Spleen (tissue), 11 donors: Measurements from ENCODE around the gene GDPD1. TPM values are rescaled to one million over a fixed set of nuclear protein-coding genes. Genes with fewer than 3 reads are reported as not detected.

ENCODE experiments used
- DNase-seq: peaks from one replicate; pipeline ENCODE4 v3.0.0-alpha.2; 2020
- H3K27ac ChIP-seq, 8 donors: fragments of 200-600 bp; sonication (generic) in 7 of 8; 1 replicate in 4 of 8; 2 replicates in 4 of 8; pipeline versions ENCODE4 v1.5.0 to v1.8.0; 2016 to 2021; ENCODE audit warnings: inconsistent platforms in 4 of 8, mild to moderate bottlenecking in 4 of 8, moderate library complexity in 1 of 8
- H3K27me3 ChIP-seq, 7 donors: fragments of 200-600 bp; sonication (generic) in 6 of 7; replicated peaks in 1 of 7; 1 replicate in 4 of 7; 2 replicates in 3 of 7; pipeline versions ENCODE4 v1.5.0 to v1.8.0; 2016 to 2021; ENCODE audit warnings: inconsistent platforms in 3 of 7, mild to moderate bottlenecking in 1 of 7
- H3K36me3 ChIP-seq, 6 donors: fragments of 200-600 bp; sonication (generic) in 5 of 6; 1 replicate in 4 of 6; 2 replicates in 2 of 6; pipeline versions ENCODE4 v1.5.0 to v1.8.0; 2016 to 2021; ENCODE audit warnings: inconsistent platforms in 2 of 6
- H3K4me1 ChIP-seq, 6 donors: fragments of 200-600 bp; sonication (generic) in 5 of 6; 1 replicate in 3 of 6; 2 replicates in 3 of 6; pipeline versions ENCODE4 v1.5.0 to v1.8.0; 2016 to 2021; ENCODE audit warnings: inconsistent platforms in 3 of 6
- H3K4me3 ChIP-seq, 8 donors: fragments of 200-600 bp; sonication (generic) in 7 of 8; 1 replicate in 4 of 8; 2 replicates in 4 of 8; pipeline versions ENCODE4 v1.5.0 to v1.8.0; 2016 to 2021; ENCODE audit warnings: inconsistent platforms in 4 of 8, mild to moderate bottlenecking in 4 of 8, moderate library complexity in 2 of 8
- H3K9me3 ChIP-seq, 8 donors: fragments of 200-600 bp; sonication (generic) in 7 of 8; 1 replicate in 4 of 8; 2 replicates in 4 of 8; pipeline versions ENCODE4 v1.5.0 to v1.8.0; 2016 to 2021; ENCODE audit warnings: inconsistent platforms in 4 of 8
- CTCF ChIP-seq, 11 experiments: fragments of 200-600 bp in 7 of 11; fragments of 450-650 bp in 4 of 11; sonication (generic) in 4 of 11; IDR thresholded peaks in 8 of 11; conservative IDR thresholded peaks in 3 of 11; 1 replicate in 7 of 11; 2 replicates in 4 of 11; pipeline versions ENCODE4 v1.4.0 to v1.8.0; 2016 to 2021; ENCODE audit warnings: antibody characterized with exemption in 11 of 11, inconsistent platforms in 4 of 11, mild to moderate bottlenecking in 1 of 11
- POLR2A ChIP-seq, 3 donors: fragments of 450-650 bp; IDR thresholded peaks; one replicate each; pipeline ENCODE4 v1.5.1; 2017; ENCODE audit warnings: antibody characterized with exemption in 3 of 3, mild to moderate bottlenecking in 1 of 3
- POLR2AphosphoS5 ChIP-seq, 3 donors: sonication (generic); formaldehyde crosslinking; IDR thresholded peaks; one replicate each; pipeline ENCODE4 v1.5.1; 2017; ENCODE audit warnings: antibody characterized with exemption in 3 of 3
- WGBS, 5 donors: extraction: QIAGEN DNeasy Blood & Tissue Kit in 3 of 5; methylation state at CpG; one replicate each; pipeline versions ENCODE4 v1.1.5 to v1.1.7; 2013 to 2018; 5-methylcytosine and 5-hydroxymethylcytosine counted together
- intact Hi-C: fragments of 100-400 bp; cut with DNase I; formaldehyde crosslinking; loops from one replicate; pipeline ENCODE4 v1.15.0; 2023; ENCODE audit warnings: low total_unique reads
- polyA plus RNA-seq, 3 donors: library from polyadenylated mRNA; stranded (reverse); fragments of 200-250 nt; gene quantifications; one replicate each; pipeline ENCODE4 v1.2.1, GENCODE V29; 2013
- total RNA-seq, 7 donors: library from RNA; depleted of rRNA in 3 of 7; stranded (reverse); fragments of >200 nt in 3 of 7; fragmentation: NEBNext Ultra II Directional in 4 of 7; extraction: Animal tissue kit (Norgen Biotek cat#: 25700) in 4 of 7; gene quantifications; one replicate each; pipeline versions ENCODE4 v1.1.0 to v1.2.1, GENCODE V29; 2016 to 2021
- donor health status: healthy with polysubstance abuse.
- donor health status: DM: no; HTN: no; CAD: no; lungs with moderate emphysema.
- donor health status: DM: no; HTN: no; CAD: no.
- donor health status: Bipolar disorder and iron deficiency.
- donor health status: healthy.
- donor health status: DM: no; HTN: no; CAD: no.
- donor health status: DM: yes; HTN: yes; CAD: no.

Gene GDPD1
- total and polyA plus RNA-seq, 10 donors = 0.59 to 5.2 (median 2.4) TPM

- Histone ChIP-seq H3K9me3 (peaks cover 0 to 2% (median 0%) of the 10 kb centered on the region in 8 donors), H3K36me3 (no peaks in the 10 kb centered on the region), H3K4me1 (no peaks in the 10 kb centered on the region), H3K4me3 (no peak overlapping the region), H3K27ac (no peak overlapping the region), H3K27me3 (no peaks in the 10 kb centered on the region)
- no peak for DNase-seq
- 67 to 77% (median 74%) methylated on average over 2 of the region's 2 CpGs for WGBS, 5 donors
- TF ChIP-seq POLR2AphosphoS5 (IDR thresholded peaks at IDR 0.05) = no peak
- no peak for TF ChIP-seq POLR2A (IDR thresholded peaks at IDR 0.05)
- no peak for TF ChIP-seq CTCF (IDR thresholded peaks at IDR 0.05 in 8 of 11, conservative IDR thresholded peaks at IDR 0.05 in 3 of 11)
- intact Hi-C loops = no loop called here
Measured at GRCh38 chr17:59298521-59298920, 78.2 kb downstream of the GDPD1 start.

DNA sequence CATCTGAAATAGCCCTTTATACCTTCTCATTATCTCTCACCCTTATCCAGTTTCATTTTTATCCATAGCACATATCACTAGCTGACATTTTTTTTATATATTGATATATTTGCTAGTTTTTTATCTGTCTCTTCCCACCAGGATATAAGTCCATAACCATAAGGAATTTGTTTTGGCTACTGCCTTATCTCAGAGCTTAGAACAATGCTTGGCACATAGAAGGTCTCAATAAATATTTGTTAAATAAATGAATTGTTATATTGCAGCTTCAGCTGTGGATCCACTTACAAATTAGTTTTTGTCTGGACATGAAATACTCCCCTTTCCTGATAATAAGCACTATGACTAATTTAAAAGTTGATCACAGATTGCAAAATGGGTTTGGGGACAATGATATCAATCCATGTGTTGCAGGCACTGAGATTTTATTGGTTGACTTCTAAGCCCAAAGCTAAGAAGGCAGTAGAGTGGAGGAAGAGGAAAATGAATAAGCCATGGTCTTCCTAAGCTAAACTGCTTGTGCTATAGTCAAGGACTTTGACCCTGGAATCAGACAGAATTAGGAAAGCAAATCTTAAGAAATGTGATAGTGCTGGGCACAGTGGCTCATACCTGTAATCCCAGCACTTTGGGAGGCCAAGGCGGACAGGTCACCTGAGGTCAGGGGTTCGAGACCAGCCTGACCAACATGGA, 79.2 kb downstream of the GDPD1 start:
- intact Hi-C loops = no loop called here

GRCh38 chr17:59300941-59301340, 80.6 kb downstream of the GDPD1 start:
- Histone ChIP-seq H3K36me3 (no peaks in the 10 kb centered on the region), H3K4me1 (no peaks in the 10 kb centered on the region), H3K27ac (no peak overlapping the region), H3K4me3 (no peak overlapping the region), H3K9me3 (peaks cover 0 to 5% (median 0%) of the 10 kb centered on the region in 8 donors), H3K27me3 (no peaks in the 10 kb centered on the region)
- intact Hi-C loops = no loop called here
- TF ChIP-seq POLR2AphosphoS5 (IDR thresholded peaks at IDR 0.05) (no peak), POLR2A (IDR thresholded peaks at IDR 0.05) (no peak), CTCF (IDR thresholded peaks at IDR 0.05 in 8 of 11, conservative IDR thresholded peaks at IDR 0.05 in 3 of 11) (no peak)
- no peak for DNase-seq
- WGBS, 5 donors = 50 to 62% (median 61%) methylated on average over 5 of the region's 5 CpGs

More for the DNA sequence above, 79.2 kb downstream of the GDPD1 start:
- Histone ChIP-seq H3K27ac (no peak overlapping the region), H3K36me3 (no peaks in the 10 kb centered on the region), H3K4me1 (no peaks in the 10 kb centered on the region), H3K9me3 (peaks cover 0 to 5% (median 0%) of the 10 kb centered on the region in 8 donors), H3K4me3 (no peak overlapping the region), H3K27me3 (no peaks in the 10 kb centered on the region)
- 90 to 98% (median 92%) methylated on average over 2 of the region's 2 CpGs for WGBS, 5 donors
- no peak for DNase-seq
- TF ChIP-seq CTCF (IDR thresholded peaks at IDR 0.05 in 8 of 11, conservative IDR thresholded peaks at IDR 0.05 in 3 of 11) = no peak
- TF ChIP-seq POLR2A (IDR thresholded peaks at IDR 0.05) = no peak
- no peak for TF ChIP-seq POLR2AphosphoS5 (IDR thresholded peaks at IDR 0.05)

- intact Hi-C loops = no loop called here
- H3K36me3 ChIP-seq = no peaks in the 10 kb centered on the region
- no peak for DNase-seq
- no peaks in the 10 kb centered on the region for H3K4me1 ChIP-seq
- WGBS, 5 donors = 89 to 97% (median 94%) methylated on average over 2 of the region's 2 CpGs
- H3K9me3 ChIP-seq = peaks cover 0 to 5% (median 0%) of the 10 kb centered on the region in 8 donors
- H3K27me3 ChIP-seq = no peaks in the 10 kb centered on the region
- no peak overlapping the region for H3K27ac ChIP-seq
- no peak overlapping the region for H3K4me3 ChIP-seq
- no peak for TF ChIP-seq POLR2AphosphoS5 (IDR thresholded peaks at IDR 0.05)
- no peak for TF ChIP-seq CTCF (IDR thresholded peaks at IDR 0.05 in 8 of 11, conservative IDR thresholded peaks at IDR 0.05 in 3 of 11)
- TF ChIP-seq POLR2A (IDR thresholded peaks at IDR 0.05) = no peak
Measured at GRCh38 chr17:59304811-59305210, 84.5 kb downstream of the GDPD1 start.
